Left renal pelvis (tissue), 4 donors: Measurements from ENCODE around the gene ERCC4. TPM values are rescaled to one million over a fixed set of nuclear protein-coding genes. Genes with fewer than 3 reads are reported as not detected.
A peak's percentile ranks its signal among the peaks of the same experiment; 100 is the strongest.

Source experiments
- DNase-seq, 4 donors: peaks; one replicate each; pipeline ENCODE4 v3.0.0-alpha.2; 2013; ENCODE audit warnings: low read depth in 4 of 4, low spot score in 3 of 4
- polyA plus RNA-seq, 4 donors: library from polyadenylated mRNA; unstranded; fragments of 120-200 nt; gene quantifications; one replicate each; pipeline ENCODE4 v1.2.1, GENCODE V29; 2013; ENCODE audit not compliant: insufficient read length in 4 of 4

Gene ERCC4
- polyA plus RNA-seq, 4 donors: 15.3 to 19.4 (median 15.8) TPM

- no peak for DNase-seq
Observed at GRCh38 chr16:13988038-13988437, 68.1 kb downstream of the ERCC4 start.

DNA sequence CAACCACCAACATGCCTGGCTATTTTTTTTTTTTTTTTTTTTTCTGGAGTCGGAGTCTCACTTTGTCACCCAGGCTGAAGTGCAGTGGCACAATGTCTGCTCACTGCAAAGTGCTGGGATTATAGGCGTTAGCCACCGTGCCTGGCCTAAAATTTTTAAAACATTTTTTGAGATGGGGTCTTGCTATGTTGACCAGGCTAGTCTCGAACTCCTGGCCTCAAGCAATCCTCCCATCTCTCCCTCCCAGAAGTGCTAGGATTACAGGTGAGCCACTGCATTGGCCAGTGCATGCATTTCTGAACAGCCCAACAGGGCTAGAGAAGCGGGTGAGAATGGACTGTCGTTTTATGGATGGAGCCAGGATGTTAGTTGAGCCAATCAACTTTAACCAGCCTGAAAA, 72.4 kb downstream of the ERCC4 start:
- DNase-seq: no peak

- DNase-seq: no peak
Observed at GRCh38 chr16:13992976-13993375, 73.0 kb downstream of the ERCC4 start.

- no peak for DNase-seq
Observed at GRCh38 chr16:13994239-13995106, 74.5 kb downstream of the ERCC4 start.

DNA sequence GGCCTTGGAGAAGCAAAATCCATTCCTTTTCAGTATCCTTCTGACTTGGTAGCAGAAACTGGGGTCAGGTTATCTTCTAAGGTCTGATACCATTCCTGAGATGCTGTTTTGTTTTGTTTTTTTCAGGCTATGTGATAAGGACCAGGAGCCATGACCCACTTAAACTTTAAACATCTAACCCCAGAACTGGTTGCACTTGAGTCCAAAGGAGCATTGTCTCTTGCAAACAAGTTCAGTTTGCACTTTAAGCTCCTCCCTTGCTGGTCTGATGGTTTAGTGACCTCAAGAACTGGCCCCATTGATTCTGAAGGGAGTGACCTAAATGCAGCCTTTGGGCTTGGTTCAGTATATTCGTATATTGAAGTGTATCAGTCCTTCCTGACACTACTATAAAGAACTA, 75.2 kb downstream of the ERCC4 start:
- DNase-seq: no peak

GRCh38 chr16:13996778-13997288, 76.9 kb downstream of the ERCC4 start:
- DNase-seq: no peak

GRCh38 chr16:13997526-13997925, 77.6 kb downstream of the ERCC4 start:
- no peak for DNase-seq

DNA sequence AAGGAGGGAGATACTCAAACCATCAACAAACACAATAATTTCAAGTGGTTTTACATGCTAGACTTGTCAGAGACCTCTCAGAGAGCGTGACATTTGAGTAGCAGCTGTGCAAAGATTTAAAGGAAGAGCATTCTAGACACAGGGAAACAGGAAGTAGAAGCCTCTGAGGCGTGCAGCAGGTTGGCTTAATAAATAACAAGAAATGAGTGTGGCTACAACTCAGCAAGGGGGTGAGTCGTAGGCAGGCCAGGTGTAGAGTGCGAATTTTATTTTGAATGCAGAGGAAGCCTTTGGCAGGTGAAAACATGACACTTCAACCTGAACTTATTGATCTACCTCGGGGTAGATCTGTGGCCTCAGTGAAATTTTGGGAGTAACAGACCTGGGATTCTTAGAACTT, 78.0 kb downstream of the ERCC4 start:
- DNase-seq: peak in 1 of 4 donors; percentile 37

DNA sequence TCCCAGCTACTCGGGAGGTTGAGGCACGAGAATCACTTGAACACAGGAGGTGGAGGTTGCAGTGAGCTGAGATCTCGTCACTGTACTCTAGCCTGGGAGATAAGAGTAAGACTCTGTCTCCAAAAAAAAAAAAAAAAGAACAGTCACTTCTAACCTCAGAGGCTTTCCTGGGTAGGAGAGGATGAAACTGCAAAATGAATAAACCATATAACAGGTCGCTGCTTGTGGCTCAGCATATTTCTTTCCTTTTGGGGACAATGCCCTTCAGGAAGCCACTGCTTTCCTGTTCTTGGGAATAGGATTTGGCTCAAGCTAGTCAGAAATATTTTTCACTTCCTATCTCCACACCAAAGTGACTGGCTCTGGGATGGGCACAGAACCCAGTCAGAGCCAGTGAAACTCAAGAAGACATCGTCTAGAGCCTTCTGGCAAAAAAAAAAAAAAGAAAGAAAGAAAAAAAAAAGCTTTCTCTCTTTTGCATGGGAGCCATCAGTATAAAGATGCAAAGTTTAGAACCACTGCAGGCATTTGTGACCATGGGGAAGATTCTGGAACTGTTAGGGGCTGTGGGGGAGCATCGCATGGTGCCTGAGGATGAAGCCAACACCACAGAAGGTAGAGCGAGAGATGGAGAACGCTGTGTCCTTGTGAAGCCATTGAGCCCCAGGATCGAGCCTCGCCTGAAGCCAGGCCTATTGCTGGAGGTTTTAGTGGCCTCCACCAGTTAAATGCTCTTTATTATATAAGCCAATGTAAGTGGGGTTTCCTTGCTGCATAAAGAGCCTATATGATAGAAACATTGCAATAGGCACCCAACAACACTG, 79.3 kb downstream of the ERCC4 start:
- no peak for DNase-seq

GRCh38 chr16:13999895-14000425, 80.0 kb downstream of the ERCC4 start:
- DNase-seq: no peak

- no peak for DNase-seq
Observed at GRCh38 chr16:14001521-14001920, 81.6 kb downstream of the ERCC4 start.

Other genes with a start within 250 kb of the ERCC4 start
- gene MRTFB, start 151.2 kb downstream of the ERCC4 start, polyA plus RNA-seq: 10 to 100 TPM; 20.3 to 35.0 (median 34.6) TPM